Putamen (tissue), 1 donor: ENCODE data around the gene TUBB4B.
A peak's percentile ranks its signal among the peaks of the same experiment; 100 is the strongest.
"Not testable (repeated sequence)": the region's sequence is repeated elsewhere in the genome, so short reads cannot be mapped to it uniquely, and the experiment has no call there.

Experiments used
- DNase-seq: peaks from one replicate; pipeline ENCODE4 v3.0.0-alpha.2; 2016; ENCODE audit warnings: low spot score

TUBB4B gene

DNA sequence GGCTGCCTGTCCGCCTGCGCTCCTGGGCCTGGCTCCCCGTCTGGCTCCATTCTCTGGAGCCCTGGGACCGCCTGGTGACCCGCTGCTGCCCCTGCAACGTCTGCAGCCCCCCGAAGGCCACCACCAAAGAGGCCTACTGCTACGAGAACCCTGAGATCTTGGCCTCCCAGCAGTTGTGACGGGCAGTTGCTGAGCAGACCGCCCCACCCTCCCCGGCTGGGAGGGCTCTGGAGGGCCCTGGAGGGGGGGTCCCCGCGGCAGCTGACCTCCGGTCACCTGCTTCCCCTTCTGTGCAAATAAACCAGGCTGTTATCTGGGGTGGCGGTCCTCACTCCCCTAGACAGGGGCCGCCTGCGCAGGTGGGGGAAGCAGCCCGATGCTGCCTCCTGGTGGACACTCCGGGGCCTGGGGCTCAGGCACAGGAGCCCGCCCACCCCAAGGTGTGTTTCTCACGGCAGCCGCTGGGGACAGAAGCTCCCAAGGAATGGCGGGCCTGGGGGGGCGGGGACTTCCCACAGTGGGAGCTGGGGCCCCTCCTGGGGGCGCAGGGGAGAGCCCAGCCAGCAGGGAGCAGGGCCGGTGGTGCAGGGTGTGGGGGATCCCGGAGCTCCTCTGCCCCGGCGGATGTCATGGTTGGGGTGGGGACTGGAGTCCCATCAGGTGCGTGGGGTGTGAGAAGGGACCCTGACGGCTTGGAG is 4.7 kb upstream of the TUBB4B start:
- DNase-seq = peak; percentile 60

DNA sequence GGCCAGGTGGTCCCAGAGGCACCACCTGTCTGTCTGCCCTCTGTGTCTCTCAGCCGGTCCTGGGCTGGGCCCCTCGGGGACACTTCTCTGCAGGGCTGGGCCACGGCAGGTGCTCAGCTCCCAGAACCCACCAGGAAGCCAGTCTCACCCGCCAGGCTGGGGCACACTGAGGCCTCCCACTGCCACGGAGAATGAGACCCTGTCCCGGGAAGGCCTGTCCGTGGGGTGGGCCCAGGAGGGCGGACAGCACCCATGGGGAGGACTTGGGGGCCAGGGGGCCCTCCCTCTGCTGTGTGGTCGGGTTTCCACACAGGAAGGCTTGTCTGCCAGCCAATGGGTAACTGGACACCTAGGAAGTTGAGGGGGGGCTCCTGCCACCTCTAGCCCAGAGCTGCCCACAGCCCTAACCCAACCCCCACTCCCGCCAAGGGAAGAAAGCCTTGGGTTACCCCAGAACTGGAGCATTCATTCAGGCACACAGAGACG is 4.1 kb upstream of the TUBB4B start:
- DNase-seq = no peak

DNA sequence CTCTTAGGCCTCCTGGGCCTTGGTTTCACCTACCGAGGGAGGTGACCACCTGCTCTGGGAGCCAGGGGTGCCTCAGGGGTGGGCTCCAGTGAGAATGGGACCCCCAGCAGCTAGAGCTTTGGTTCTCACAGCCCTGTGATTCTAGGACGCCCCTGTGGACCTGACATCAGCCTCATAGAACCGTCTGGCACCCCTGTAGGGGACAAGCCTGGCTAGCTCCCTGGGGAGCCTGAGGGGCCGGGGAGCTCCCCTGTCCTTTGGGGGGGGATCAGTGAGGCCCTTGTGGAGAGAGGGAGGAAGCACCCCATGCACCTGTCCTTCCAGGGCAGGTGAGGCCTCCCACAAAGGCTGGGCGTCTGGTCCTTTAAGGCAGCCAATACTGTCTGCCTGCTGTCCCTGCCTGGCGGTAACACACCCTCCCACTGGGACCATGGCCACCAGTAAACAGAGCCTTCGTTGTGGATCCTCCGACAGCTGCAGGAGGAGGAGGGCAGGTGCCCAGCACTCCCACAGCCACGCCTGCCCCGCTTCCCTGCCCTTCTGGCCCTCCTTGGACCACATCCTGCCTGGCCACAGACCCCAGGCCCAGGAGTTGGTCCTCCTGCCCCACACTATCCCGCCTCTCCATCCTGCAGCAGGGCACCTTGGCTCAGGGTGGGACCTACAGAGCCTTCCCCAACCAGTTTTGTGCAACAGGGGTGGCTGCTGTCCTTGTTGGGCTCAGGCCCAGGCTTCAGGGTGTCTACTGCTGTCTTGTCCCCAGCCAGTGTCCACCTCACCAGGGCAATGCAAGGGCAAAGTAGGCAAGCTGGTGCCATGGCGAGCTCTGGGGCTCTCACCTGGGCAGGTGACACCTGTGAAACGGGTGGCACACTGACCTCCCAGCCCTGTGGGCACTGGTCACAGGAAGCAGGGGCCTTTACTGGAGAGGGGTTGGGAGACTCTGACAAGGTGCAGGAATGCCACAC is 3.0 kb upstream of the TUBB4B start:
- DNase-seq = peak; percentile 72

DNA sequence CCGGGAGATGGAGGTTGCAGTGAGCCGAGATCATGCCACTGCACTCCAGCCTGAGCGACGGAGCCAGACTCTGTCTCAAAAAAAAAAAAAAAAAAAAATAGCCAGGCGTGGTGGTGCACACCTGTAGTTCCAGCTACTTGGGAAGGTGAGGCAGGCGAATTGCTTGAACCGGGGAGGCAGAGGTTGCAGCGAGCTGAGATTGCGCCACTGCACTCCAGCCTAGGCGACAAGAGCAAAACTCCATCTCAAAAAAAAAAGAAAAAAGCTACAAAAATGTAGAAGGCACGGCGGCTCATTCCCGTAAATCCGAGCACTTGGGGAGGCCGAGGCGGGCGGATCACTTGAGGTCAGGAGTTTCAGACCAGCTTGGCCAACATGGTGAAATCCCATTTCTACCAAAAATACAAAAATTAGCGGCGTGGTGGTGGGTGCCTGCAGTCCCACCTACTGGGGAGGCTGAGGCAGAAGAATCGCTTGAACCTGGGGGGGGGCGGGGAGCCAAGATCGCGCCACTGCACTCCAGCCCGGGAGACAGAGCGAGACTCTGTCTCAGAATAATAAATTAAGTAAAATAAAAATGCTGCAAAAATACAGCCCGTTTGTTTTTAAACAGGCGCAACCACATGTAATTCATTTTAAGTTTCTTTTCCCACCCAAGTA is 1.4 kb upstream of the TUBB4B start:
- not testable (repeated sequence) for DNase-seq

DNA sequence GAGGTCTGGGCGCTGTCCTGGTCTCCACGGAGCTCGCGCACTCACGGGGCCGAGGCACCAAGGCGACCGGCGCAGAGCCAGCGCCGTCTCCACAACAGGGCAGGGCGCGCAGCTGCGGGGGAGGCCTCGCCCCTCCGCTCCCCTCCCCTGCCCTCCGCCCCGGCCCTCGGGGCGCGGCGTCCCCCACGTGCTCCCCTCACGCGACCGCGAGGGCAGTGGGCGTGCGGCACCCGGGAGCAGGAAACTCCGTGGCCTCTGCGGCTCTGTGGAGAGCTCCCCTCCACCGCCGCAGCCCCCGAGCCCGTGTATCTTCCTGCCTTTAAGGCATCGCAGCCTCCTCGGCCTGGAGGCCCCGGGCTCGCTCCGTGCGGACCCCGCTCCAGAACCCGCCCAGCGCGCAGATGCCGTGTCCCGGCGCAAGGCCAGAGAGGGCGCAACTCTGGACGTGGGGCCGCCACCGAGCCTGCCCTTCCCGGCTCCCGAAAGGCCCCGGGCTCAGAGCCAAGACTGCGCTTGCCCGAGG is 708 bp upstream of the TUBB4B start:
- peak; percentile 81 for DNase-seq

DNA sequence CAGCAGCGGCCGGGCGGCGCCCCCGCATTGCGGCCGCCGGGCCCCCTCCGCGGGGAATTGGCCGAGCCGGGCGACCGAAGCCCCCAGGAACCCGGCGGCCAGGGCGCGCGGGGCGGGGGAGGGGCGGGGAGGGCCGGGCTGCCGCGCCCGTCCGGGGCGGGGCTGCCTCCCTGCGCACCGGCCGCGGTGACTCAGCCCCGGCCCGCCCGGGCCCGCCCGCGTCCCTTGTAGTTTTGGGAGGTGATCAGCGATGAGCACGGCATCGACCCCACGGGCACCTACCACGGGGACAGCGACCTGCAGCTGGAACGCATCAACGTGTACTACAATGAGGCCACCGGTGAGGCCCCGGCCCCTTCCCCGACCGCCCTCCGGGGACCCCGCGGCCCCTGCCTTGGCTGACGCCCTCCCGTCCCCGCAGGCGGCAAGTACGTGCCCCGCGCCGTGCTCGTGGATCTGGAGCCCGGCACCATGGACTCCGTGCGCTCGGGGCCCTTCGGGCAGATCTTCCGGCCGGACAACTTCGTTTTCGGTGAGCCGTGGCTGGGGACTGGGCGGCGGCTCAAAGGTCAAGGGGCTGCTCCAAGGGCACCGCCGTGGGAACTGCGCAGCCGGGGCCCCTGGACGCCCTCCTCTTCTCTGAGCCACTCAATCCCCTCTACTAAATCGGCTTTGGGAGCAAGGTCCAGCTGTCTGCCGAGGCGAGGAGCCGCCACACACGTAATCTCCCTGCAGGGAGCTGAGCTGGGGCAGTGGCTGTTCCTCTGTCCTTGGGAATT is 592 bp downstream of the TUBB4B start:
- no peak for DNase-seq

DNA sequence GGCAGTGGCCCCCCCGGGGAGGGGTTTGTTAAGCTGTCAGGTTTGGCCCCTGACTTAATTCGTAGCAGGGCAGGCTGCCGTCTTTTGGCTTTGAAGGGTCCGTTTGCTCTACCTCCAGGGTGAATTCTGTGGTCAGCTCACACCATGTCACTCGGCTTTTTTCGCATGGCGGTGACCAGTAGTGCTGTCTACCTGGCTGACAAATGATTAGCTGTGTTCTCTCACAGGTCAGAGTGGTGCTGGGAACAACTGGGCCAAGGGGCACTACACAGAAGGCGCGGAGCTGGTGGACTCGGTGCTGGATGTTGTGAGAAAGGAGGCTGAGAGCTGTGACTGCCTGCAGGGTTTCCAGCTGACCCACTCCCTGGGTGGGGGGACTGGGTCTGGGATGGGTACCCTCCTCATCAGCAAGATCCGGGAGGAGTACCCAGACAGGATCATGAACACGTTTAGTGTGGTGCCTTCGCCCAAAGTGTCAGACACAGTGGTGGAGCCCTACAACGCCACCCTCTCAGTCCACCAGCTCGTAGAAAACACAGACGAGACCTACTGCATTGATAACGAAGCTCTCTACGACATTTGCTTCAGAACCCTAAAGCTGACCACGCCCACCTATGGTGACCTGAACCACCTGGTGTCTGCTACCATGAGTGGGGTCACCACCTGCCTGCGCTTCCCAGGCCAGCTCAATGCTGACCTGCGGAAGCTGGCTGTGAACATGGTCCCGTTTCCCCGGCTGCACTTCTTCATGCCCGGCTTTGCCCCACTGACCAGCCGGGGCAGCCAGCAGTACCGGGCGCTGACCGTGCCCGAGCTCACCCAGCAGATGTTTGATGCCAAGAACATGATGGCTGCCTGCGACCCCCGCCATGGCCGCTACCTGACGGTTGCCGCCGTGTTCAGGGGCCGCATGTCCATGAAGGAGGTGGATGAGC is 1.4 kb downstream of the TUBB4B start:
- DNase-seq = no peak

DNA sequence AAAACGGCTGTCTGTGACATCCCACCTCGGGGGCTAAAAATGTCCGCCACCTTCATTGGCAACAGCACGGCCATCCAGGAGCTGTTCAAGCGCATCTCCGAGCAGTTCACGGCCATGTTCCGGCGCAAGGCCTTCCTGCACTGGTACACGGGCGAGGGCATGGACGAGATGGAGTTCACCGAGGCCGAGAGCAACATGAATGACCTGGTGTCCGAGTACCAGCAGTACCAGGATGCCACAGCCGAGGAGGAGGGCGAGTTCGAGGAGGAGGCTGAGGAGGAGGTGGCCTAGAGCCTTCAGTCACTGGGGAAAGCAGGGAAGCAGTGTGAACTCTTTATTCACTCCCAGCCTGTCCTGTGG is 2.2 kb downstream of the TUBB4B start:
- not testable (repeated sequence) for DNase-seq

DNA sequence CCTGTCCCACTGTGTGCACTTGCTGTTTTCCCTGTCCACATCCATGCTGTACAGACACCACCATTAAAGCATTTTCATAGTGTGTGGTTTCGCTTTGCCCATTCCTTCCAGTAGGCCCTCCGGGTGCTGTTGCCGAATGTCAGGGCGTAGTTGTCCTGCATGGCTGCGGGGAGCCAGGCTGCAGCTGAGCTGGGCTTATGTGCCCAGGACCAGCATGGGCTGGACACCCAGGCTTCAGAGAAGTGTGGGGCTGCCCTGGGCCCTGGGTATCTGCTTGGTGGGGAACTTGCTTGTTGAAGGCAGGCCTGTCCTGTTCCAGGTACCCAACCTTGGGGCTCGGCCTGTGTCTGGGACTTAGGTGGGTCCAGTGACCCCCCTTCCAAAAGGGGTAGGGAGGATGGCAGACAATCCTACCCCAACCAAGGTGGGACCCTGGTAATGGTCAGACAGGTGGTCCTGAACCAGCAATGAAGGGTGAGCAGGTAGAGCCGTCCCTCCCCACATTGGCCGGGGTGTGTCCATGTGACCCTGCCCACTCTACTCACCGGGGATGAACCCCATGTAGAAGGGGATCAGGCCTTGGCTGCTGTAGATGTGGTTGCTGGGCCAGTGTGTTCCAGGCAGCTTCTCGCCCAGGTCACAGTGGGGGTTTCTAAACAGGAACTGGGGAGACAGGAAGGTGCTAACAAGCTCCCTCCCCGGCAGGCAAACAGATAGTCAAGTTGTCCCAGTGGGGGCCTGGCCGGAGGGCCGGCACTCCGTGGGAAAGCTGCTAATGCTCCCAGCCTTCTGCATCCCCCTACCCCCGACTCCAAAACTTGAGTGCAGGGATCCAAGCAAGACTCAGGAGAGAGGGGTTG is 2.8 kb downstream of the TUBB4B start:
- no peak for DNase-seq

DNA sequence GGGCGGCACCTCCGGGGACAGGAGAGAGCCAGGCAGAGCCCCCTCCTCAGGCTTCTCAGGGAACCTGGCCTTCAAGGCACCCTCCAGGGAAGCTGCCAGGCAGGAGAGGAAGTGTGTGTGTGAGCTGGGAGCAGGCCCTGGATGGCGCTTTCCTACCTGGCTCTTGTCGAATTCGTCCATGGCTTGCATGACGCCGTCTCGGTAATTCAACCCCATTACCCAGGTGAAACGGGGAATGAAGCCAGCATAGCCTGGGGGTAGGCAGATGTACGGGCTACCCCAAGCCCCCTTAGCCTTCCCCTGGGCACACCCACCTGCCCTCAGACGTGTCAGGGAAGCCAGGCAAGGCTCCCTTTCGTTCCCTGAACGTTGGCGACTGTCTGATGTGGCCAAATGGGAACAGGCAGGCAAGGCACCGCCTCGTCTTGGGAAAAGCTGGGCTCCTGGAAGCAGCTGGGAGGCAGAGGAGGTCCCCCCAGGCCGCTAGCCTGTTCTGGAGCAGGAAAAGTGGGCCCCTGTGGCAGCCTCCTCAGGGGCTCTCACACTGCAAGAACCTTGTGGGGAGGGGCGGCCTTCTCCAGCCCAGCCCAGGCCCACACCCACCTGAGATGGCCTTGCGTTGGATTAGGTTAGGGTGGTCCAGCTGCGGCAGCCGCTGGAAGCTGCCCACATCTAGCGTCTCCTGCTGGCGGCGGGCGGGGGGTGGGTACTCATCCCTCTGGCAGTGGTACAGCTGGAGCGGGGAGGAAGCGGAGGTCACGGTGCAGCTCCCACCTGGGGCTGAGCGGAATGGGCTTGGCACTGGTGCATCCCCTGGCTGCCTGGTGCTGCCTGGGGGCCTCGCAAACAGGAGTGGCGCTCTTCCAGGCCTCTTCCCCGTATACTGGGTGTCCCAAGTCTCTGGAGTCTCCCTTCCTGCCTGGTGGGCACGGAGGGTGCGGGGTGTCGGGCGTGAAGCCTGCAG is 3.7 kb downstream of the TUBB4B start:
- DNase-seq = no peak

DNA sequence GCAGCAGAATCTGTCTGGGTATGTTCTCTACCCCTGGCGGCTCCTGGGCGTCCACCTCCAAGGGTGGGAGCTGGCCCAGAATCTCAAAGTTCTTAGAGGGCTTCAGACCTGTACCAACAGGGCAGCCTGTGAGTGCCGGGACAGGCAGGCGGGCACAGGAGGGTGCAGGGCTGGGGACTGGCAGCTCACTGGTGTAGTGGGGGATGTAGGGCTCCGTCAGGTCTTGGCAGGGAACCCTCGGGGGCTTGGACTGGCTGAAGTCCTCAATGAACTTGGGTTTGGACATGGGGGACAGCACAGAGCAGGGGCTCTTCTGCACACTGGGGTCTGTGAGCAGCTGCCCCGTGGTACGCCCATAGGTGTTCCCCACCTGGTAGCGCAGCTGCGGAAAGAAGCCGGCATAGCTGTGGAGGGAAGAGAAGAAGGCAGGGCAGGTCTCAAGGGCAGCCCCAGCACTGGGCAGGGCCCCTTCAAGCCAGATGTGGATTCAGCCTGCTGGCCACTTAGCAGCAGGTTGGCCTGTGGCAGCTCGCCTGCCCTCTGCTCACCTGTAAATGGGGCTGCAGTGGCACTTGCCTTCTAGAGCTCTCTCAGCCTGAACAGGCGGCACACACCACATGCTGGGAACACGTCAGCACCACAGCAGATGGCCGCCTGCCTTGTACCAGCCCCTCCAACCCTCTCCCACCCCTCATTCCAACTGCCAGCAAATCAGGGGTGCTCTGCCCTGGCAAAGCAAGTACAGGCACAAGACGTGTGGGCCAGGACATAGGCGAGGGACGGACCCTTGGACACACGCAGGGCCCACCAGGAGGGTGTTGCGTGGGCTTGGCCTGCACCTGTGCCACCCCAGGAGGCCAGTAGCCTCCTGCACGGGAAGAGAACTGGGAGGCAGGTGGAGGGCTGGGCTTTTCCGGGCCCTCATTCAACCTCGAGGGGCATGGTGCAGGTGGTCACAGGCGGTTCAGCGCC is 4.6 kb downstream of the TUBB4B start:
- no peak for DNase-seq

DNA sequence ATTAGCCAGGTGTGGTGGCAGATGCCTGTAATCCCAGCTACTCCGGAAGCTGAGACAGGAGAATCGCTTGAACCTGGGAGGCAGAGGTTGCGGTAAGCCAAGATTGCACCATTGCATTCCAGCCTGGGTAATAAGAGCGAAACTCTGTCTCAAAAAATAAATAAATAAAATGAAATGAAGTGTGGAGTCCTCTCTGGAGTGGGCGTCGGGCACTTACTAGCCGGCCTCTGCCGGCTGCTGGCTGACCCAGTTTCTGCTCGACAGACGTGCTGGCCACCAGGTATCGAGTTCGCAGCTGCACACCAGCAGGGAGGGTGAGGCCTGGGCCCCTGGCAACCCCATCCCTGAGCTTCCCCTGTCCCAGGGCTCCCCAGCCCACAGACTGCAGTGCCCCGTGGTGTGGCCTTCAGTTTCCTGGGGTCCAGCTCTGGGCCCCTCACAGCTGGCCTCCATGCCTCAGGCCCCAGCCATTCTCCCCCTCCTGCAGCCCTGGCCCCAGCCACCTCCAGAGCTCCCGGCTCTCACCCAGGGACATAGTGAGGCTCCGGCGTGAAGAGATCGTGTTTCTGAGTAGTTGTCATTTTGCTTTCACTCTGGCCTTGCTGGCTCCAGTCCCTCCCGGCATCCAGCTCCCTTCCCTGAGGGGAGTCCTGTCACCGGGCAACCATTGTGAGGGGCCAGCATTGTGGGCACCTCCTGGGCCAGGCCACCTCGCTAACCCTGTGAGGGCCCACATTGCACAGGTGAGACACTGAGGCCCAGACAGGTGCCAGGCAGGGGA is 6.2 kb downstream of the TUBB4B start:
- DNase-seq = no peak

DNA sequence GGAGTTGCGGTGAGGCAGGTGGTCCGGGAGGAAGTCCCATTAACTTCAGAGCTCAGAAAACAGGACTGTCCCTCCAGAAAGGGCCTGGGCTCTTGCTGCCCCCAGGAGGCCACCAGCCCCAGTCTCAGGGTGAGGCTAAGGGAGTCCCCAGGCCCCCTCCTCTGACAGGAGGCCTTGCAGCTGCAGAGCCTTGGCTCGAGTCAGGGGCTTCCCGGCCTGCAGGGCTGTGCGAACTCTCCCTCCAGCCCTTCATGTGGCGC is 6.8 kb downstream of the TUBB4B start:
- no peak for DNase-seq

DNA sequence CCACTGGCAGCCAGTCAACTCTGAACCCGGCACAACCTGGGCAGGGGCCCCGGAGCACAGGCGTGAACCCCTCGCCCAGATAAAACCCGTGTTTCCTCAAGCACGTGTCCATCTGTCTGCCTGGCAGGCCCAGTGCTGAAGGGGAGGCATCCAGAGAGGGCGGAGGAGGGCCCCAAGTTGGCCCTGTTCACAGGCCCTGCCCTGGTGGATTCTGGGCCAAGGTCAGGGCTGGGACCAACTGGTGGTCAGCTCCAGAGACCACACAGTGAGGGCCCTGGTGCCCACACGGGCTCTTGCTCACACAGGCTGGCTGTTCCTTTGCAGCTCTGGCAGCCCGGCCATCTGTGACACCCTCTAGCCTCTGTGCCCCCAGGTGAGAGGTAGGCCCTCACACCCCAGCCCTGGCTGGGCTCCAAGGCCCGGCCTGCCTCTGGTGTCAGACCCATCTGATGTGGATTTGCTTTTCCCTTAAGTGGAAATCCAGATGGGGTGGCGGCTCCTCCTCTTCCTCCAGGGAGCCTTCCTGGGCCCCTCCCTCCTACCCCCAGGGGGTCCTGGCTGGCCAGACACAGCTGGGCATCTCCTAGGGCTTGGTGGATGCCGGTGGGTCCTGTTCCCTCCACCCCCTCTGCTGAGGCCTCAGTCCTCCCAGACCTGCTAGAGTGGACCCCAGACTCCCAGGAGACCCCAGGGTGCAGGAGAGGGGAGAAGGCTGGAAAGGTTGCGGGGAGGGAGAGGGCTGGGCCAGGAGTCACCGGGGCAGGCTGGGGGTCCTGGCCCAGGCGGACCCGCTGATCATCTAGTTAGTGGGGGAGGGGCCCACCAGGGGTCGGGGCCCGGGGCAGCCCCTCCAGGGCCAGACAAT is 9.5 kb downstream of the TUBB4B start:
- DNase-seq = no peak

DNA sequence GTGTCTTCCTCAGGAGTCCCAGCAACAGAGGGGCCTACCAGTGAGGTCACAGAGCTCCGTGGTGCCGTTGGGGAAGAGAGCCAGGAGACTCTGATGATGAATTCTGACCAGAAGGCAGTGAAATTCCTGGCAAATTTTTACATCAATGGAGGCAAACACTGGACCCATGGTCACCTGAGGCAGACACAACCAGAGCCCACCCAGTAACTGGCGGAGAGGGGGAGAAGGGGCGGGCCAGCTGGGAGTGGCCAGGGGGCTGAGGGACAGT is 10.0 kb downstream of the TUBB4B start, which contains the start of gene STPG3:
Gene STPG3 (plus strand): TSS at position 93 of the 268 bp plus-strand sequence. CDS start 1 bp downstream, at position 94.
- no peak for DNase-seq
